NCI-H1694 (cell line): ENCODE results near the gene CA12.
"Not testable (repeated sequence)": the region's sequence is repeated elsewhere in the genome, so short reads cannot be mapped to it uniquely, and the experiment has no call there.

ENCODE experiments used
- DNase-seq: peaks from one replicate; lab custom pipeline; 2025; lab: John Stamatoyannopoulos, UW

Gene CA12

DNA sequence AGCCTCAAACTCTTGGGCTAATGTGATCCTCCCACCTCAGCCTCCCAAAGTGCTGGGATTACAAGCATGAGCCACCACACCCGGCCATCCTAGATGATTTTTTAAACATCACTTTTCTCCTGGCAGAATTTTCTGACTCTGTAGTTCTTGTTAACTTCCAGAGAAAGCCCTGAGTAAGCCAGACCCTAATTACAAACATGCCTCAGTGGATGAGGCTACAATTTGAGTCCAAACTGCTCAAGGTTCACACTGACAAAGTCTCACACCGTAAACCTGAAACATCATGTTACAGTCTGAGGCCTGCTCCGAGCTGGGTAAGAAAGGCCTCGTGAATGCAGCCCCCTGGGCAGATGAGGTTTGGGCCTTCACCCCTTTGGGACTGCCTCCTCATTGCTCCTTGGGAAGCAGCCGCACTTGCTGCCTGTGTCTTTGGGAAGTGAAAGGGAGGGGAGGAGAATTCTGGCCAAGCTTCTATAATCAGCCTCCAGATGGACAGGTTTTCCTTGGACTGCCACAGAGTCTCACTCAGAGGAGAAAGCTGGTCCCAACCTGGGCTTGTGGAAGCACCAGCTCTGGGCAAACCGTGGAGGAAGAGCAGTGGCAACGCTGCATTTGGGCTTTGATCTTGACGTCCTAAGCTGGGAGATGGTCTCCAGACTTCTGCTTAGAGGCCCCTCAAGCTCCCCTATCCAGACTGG lies 46.0 kb downstream of the CA12 start:
- DNase-seq, result no peak

DNA sequence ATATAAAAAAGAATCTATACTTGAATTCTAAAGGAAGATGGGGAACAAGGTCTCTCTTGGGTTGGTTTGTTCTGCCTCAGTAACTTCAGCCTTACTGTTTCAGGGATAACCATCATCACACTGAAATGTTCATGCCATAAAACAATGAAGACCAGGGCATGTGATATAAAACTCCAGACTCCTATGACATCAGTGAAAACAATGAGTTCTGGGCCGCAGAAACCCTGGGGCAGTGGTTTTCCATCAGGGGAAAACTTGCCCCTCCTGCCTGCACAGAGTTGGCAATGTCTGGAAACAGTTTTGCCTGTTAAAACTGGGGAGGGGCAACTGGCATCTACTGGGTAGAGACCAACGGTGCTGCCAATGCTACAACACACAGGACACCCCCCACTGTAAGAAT lies 46.8 kb downstream of the CA12 start:
- no peak for DNase-seq

DNA sequence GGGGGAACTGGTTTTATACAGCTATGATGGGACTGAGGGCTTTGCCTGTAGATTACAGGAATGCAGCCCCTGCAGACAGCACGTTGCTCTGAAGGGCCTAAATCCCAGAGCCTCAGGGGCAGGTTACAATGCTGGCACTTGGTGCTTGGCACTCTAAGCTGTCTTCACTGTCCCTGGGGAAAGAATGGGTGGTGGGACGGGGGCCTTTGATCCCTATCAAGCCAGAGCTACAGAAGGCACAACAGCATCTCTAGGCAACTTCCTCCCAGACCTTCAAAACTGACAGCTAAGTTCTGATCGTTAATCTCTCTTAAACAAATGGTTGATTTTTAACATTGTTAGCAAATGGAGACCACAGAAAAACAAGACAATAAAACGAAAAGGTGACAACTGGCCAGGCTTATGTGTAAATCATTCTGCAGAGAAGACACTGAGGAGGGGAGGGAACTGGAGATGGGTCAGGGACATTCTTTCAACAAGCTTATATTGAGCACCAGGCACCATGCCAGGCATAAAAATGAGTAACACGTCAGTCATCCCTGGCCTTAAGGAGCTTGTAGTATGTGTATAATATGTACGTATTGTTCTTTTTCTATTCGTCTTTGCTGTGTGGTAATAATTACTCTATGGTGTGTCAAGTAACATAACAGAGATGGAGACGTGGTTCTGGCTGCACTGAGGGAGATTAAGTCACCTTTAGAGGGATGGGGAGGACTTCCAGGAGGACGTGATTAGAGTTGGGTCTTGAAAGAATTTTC lies 49.1 kb downstream of the CA12 start:
- no peak for DNase-seq

DNA sequence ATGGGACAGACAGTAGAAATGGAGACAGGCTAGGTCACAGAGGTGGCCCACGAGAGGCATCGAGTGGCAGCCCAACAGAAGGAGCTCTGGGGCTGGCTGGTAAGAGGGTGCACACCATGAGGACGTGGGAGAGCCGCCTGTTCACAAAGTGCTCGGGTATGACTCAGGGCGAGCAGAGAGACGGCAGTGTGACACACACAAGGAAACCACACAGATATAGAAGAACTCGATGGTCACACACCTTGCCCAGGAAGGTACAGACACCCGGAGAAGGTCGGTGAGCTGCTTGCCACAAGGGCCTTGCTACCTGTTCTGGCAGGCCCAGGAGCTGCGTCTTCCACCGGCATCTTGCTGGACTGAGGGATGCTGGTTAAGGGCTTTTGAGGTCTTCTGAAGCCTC lies 50.2 kb downstream of the CA12 start:
- no peak for DNase-seq

DNA sequence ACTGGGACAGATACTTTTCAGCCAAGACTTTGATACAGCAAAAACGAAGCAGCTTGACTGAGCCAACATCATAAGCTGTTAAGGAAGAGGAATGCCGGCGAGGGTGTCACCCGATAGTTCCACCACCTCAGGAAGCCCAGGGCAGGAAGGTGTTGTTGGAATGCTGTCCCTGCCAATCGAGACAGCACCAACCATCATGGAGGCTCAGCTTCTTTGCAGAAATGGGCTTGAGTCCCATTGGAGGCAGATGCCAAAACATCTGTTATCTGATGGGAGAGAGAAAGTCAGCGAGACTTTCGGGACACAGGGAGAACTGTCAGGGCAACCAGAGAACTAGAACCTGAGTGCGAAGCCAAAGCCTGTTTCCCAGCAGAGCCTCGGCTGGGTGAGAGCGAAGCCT lies 50.7 kb downstream of the CA12 start:
- no peak for DNase-seq

DNA sequence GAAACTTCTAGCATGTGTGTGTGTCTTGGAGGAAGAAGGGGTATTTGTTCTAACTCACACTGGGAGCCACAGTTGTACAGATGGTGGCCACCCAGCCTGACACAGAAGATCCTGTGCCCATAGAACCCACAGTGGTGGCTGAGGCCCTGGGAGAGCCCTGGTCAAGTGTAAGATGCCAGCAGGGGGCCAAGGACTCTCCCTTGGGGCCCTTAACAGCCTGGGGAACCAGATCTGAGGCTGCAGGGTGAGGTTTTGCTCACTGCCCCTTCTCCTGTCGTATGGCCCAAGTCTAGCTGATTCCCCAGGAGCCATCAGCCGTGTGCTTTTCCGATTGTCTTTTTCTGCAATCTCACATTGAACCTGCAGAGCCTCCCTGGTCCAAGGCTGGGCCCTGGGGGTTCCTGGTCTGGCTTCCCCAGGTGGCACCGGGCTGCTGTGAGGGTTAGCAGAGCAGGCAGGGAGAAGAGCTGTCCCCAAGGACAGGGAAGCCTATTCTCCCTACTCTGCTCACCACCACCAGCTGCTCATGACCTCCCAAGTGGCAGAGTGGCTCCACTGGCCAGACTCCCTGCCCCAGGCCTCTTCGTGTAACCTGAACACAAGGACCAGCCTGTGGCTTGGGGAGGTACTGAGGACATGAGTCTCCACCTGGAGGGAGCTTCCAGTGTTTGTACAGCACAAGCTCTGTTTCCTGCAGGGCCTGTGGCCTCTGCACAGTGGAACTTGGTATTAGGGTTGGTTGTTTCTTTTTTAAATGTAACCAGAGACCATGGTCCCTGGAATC lies 51.9 kb downstream of the CA12 start:
- no peak for DNase-seq

DNA sequence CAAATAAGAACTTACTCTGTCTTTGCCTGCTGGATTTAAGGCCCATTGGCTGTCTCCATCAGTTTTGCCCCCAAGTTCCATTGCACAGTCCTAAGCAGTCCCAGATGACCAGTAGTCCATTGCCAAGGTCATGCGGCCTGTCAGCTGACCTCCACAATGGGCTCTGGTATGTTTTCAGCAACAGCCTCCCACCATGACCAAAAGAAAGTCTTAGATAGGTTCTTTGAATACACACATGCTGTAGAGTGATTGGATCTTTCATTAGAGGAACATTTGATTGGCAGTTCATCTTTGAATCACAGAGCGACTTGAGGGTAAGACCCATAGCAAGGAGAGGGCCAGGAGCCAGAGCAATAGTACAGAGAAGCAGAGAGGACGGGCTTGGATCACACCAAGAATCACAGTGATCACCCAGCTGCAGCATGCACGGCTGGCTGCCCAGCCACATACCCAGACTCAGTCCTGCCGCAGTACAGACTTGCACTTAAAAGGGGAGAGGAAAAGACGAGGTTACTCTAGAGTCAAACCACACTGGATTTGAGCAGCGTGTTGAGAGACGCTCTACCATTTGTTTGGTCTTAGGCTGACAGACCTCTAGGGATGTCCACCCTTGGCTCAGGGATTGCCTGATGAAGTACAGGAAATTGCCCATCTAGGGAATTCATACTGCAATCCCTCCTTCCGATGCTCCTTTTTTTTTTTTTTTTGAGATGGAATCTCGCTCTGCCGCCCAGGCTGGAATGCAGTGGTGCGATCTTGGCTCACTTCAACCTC lies 53.8 kb downstream of the CA12 start:
- no peak for DNase-seq

DNA sequence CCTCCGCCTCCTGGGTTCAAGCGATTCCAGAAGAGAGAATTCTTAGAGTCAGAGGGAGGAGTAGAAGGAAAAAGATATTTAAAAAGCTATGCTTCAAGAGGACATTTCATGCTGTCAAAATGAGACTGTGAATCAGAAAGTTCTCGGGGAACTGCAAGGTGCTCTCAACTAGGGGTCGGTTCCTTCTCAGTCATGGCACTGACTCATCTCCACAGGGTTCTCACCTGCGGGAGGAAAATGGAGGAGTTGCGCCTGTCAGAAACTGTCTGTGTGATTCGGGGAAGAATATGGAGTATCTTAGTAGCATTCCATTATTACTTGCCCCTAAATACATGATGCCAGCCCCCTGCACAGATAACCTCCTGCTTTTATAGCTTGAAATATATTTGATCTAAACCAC lies 56.9 kb downstream of the CA12 start:
- no peak for DNase-seq

DNA sequence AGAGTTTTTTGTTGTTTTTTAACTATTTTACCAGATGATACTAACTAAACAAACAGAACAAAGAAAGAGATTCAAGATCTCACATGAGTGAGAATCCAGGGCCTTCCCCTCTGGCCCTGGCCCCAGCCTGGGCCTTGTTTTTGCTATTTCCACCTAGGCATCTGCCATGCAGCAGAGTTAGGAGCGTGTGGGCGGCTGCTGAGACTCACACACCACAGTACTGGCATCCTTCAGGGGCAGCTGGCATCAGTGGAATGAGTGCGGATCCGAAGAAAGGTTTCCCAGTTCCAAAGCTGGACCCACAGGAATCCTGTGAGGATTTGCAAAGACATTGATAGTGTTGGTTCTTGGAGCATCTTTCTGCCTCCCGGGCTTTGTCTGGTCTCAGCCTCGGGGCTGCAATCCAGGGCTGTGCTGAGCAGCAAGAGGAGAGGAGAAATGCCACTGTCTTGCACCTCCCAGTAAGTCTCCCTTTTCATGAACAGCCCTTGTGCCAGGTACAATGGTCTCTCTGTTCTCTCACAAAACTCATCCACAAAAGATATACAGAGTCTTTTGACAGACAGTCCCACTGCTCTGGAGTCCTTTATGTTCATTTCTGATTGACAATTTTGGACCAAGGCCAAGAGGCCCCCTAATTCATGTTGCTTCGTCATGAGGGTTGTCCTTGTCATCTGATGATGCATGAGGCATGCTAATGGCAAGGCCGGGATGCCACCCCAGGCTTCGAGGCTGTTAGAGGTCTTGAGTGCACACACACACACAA lies 57.7 kb downstream of the CA12 start:
- DNase-seq, result no peak

DNA sequence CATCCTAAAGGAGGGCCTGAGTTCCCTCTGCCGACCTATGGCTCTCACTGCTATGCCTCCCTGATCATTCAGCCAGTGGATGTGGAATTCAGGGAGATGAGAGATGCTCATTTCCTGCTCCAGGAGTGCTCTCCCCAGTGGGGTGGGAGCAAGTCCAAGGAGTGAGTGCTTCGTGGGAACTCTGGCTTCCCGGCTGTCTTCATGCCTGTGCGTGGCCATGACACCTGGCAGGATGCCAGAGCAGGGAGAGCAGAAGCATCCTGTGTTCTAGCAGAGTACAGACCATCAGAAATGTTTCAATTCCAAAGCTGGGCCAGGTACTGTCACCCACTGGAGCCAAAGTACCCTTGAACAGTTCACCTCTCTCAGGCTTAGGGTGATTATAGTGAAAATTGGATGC lies 59.1 kb downstream of the CA12 start:
- no peak for DNase-seq

DNA sequence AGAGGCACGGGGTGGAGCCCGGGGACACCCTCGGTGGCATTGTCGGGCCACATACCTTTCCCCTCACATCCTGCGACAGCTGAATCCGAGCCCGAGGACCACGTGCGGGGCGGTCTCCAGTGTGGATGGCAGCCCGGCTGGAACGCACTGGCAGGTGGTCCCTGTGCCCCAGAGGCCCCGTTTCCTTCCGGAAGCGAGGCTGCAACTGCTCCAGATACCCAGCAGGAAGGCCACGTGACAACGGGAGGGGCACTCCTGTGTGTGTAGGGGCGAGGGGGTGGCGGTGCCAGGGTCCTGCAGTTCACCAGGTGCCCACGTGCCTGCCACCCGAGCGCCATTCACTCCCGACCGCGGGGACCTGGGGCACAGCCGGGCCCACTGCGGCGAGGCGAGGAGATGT lies 60.2 kb downstream of the CA12 start:
- no peak for DNase-seq

DNA sequence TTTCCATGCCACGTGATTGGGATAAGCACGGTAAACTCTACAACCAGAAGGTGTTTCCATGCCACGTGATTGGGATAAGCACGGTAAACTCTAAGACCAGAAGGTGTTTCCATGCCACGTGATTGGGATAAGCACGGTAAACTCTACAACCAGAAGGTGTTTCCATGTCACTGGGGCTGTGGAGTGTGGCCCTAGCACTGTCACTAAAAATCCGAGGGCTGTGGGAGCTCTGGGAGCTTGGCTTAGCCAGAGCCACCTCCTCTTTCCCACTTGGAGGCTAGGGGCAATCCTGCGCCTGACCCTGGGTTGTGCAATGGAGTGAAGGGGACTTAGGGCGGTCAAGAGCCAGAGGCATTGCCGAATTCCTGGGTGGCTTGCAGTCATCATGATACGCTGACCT lies 60.7 kb downstream of the CA12 start:
- not testable (repeated sequence) for DNase-seq

DNA sequence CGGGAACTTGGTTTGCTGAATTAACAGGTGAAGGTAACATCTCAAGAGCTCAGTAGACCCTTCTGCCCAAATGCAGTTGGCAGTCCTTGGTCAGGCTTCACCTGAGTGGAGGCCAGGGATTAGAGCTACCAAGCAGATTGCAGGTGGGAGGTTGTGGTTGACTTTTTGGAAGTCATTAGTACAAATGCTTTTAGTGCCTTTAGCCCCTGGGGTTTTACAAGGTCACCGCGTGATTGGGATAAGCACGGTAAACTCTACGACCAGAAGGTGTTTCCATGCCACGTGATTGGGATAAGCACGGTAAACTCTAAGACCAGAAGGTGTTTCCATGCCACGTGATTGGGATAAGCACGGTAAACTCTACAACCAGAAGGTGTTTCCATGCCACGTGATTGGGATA lies 61.2 kb downstream of the CA12 start:
- DNase-seq, result not testable (repeated sequence)

DNA sequence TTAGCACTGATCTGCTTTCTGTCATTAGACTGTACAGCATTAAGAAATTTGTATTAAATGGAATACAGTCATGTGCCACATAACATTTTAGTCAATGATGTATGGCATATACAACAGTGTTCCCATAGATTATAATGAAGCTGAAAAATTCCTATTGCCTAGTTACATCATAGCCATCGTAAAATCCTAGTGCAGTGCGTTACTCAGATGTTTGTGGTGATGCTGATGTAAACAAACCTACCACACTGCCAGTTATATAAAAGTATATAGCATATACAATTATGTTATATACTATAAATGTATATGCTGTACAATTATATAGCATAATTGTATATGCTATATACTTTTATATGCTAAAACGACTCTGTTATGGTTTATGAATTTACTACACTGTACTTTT lies 62.6 kb downstream of the CA12 start:
- DNase-seq, result no peak

DNA sequence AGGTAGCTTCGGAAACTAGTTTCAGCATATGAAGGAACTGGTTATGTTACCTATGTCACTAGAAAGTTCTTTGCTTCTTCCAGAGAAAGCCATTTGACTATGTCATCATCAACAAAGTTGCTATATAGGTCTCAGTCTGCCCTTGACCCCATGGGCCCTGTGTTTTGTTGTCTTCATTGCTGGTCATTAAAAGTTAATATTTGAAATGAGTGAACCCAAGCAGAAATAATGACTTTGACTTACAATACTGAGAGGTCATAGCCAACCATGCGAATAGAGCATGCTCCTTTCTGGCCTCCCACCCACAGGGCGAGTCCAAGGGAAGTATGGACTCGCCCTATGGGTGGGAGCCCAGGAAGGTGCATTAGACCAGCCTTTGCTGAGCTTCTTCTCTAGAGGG lies 63.3 kb downstream of the CA12 start:
- DNase-seq, result no peak

DNA sequence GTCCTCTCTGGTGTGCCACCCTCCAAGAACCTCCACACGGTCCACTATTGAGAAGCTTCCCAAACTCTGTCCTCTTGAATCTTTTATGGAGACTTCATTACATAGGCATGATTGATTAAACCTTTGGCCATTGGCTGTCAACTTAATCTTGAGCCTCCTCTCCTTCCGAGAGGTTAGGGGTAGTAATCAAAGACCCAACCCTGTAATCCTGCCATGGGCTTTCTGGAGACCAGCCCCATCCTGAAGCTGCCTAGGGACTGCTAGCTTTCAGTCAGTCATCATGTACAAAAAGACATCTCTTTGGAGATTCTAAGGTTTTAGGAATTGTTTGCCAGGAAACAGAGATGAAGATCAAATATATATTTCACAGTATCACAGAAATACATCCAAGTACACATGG lies 67.2 kb downstream of the CA12 start:
- DNase-seq, result no peak

DNA sequence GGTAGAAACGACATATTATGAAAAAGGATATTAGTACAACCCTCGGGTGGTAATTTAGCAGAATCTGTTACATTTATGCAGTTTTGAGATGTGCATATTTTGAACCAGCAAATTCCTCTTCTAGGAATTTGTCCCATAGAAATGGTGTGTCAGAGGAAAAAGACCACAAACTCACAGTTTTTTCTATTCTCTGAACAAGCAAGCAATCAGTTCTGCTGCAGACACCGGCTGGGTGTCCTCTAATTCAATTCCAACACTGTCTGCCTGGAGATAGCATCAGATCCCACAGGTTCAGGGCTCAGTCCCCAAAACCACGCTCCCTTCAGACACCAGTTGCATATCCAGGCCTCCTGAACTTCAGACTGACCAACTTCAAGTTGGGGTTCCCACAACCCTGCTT lies 67.8 kb downstream of the CA12 start:
- no peak for DNase-seq

DNA sequence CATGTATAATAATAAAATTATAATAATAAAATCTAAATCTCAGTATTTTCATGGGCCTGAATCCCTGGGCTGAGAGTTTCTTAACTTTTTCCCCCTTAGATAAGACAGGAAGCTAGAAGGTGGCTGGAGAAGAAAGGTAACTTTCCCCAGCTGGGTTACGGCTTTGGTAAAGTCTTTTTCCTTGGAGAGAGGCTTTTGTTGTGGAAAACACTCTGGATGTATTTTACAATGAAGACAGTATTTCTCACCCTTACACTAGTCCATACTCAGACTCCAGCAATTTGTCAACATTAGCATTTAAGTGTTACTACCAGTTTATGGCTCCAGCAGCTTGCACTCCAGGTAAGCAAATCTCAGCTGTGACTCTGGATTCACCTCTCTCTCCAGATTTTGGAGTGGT lies 69.4 kb downstream of the CA12 start:
- DNase-seq, result no peak

DNA sequence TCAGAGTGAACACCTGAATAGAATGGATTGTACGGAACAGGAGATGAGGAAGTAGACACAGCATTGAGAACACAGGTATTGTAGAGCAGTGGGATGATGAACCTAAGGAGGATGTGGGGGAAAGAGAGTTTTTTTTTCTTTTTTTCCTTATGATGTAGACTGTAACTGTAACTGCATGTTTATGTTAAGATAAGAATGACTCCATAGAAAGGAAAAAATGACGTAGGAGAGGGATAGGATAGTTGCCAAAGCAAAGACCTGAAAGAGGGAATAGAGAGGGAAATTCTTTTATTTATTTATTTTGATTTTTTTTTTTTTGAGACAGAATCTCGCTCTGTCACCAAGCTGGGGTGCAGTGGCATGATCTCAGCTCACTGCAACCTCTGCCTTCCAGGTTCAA lies 71.0 kb downstream of the CA12 start:
- DNase-seq, result no peak

DNA sequence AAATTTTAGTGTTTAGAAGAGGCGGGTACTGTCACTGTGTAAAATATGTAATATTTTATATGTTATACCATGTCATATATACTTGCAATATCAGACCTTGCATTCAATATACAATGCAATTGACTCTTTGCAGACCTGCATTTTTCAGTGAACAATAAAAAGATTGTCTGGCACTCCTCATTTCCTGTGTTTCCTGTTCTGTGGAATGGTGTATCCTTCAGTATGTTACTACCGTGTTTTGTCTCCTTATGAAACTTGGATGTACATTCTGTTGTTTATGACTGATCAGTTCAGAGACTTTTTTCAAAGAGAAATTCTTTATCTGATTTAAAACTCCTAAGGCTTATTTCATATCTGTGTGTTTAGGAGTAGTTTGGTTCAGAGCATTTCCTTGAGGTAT lies 72.7 kb downstream of the CA12 start:
- DNase-seq, result no peak

DNA sequence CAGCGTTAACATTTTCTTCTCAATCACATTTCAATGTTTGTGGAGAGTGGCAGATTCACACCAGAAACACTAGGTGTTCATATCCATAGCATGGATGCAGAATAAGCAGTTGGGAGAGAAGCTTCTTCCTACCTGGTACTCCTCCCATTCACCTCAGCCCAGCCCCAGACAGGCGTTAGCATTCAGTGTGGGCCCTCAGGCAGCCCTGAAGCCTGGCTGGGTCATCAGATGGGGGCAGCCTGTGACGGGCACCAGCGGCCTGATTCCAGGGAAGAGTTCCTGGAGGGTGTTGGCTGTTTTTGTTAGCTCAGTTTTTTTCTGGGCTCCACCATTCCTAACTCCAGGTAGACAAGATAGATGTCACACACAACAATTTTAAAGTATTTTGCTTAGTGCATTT lies 73.2 kb downstream of the CA12 start:
- DNase-seq, result no peak
